ENCODE results near the gene CELF1.

GRCh38 chr11:47592970-47593369 is 40.0 kb upstream of the CELF1 start:
- no peak for TF ChIP-seq CTCF (IDR thresholded peaks at IDR 0.05; ENCODE audit: insufficient read depth, low read length, poor library complexity, severe bottlenecking)
- TF ChIP-seq EZH2phosphoT487 (conservative IDR thresholded peaks at IDR 0.05; ENCODE audit: low read length) = no peak
